Amniotic epithelial cell (primary cell): ENCODE data around the gene TARBP2.
A peak's percentile ranks its signal among the peaks of the same experiment; 100 is the strongest.

Experiments
- DNase-seq: peaks from one replicate; pipeline ENCODE4 v3.0.0-alpha.2; 2010; ENCODE audit warnings: low read depth

The TARBP2 gene, protein sequence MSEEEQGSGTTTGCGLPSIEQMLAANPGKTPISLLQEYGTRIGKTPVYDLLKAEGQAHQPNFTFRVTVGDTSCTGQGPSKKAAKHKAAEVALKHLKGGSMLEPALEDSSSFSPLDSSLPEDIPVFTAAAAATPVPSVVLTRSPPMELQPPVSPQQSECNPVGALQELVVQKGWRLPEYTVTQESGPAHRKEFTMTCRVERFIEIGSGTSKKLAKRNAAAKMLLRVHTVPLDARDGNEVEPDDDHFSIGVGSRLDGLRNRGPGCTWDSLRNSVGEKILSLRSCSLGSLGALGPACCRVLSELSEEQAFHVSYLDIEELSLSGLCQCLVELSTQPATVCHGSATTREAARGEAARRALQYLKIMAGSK

DNA sequence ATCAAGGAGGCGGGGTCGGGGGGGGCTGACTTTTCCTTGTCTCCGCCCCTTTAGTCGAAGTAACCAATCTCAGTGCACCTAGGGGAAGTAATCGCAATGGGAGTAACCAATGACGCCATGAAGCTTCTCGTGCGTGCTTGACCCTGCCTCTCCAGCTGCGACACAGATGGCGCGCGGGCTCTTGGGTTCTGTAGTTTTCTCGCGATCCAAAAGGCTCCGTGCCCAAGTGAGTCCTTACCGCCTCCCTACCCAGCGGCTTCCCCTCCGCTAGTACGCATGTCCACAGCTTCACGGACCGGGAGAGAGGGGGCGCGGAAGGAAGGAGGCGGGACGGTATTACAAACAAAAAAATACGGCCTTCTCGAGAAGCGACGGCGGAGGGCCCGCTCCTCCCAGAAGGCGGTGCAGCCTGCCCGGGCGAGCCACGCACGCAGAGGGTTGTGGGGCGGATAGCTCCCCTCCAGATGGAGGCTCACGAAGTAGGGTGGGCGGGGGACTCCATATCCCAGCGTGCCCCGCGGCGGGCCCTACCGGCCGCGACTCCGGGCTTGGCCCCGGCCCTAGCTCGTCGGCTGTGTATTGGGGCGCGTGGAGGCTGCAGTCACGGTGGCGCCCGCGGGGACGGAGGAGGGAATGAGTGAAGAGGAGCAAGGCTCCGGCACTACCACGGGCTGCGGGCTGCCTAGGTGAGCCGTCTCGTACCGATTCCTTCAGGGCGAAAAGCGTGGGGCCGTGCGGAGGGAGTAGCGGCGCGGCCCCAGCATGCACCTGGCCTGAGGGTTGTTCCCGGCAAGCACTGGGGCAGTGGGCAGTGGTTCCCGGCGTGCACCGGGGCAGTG is at the start of gene TARBP2:
Gene TARBP2 (plus strand): TSS at position 508 of the 839 bp plus-strand sequence. CDS start 126 bp downstream, at position 634.
- peak; percentile 100 for DNase-seq

DNA sequence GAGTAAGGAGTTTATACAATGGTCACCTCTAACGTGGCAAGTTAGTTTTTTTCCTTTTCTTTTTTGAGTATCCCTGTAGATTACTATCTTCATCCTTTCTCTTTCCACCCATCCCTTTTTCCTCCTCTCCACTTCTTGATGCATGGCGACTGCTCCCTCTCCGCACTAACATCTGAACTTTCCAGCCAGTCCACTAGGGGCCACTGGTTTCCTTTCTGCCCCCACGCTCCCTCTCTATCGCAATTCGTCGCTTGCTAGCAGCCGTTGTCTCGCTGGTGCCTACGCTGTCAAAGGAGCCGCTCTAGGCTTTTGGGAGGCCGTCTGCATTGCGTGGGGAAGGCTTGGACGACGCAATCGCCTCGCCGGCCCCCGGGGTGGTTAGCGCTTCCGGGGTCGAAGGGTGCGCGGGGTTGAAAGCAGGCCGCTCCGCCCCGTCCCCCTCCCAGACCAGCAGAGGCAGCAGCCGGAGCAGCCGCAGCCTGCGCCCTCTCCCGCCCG is 49.4 kb upstream of the TARBP2 start, which contains the start of gene PCBP2:
Gene PCBP2 (plus strand): TSS at position 442 of the 498 bp plus-strand sequence. CDS start 2,699 bp downstream, outside the sequence.
- peak; percentile 100 for DNase-seq

- DNase-seq = peak; percentile 85
Observed at GRCh38 chr12:53452159-53453077, 48.7 kb upstream of the TARBP2 start.

DNA sequence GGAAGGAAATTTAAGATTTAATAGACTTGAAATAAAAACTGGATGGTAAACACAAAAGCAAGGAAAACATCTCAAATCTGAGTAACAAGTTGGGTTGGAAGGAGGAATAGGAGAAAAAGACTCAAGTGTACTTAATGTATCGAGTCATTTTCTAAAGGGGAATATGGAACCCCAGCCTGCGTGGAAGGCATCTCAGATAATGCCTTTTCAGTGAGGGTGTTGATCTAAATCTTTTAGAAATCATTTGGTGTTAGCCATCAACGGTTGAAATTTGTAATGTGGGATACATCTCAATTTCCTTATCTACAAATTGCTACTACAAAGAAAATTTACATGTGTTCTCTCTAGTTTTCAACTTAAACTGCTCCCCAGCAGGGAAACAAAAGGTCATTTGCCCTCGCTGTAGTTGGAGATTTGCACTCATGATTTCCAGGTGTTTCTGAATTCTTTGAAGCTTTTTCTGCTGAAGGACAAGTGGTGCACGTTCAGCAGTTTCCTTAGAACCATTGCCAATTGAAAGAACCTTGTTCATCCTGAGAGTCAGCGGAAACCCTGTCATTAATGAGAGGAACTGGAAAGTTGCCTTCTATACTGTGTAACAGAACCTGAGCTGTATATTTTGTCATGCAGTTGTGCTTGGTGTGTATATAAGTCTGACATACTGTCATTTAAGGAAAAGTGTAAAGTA is 47.0 kb upstream of the TARBP2 start:
- DNase-seq = no peak

GRCh38 chr12:53454707-53455106 is 46.4 kb upstream of the TARBP2 start:
- no peak for DNase-seq

- DNase-seq = peak; percentile 85
Observed at GRCh38 chr12:53456654-53457366, 44.3 kb upstream of the TARBP2 start.

GRCh38 chr12:53459097-53459496 is 42.0 kb upstream of the TARBP2 start:
- no peak for DNase-seq

DNA sequence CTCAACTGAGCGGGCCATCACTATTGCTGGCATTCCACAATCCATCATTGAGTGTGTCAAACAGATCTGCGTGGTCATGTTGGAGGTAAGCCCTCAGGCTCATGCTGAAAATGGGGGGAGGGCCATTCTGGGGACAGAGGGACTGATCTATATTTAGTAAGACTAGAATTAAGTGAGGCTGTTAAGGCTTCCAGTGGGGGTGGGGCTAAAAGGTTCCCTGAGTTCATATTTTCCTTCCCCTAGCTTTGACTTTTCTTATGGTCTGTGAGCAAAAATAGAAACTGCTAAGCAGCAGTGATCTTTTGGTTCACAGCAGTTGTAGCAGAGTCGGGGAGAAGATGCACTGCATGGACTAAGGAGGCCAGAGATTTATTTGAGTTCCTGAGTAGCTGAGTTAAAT is 40.0 kb upstream of the TARBP2 start:
- DNase-seq = no peak

DNA sequence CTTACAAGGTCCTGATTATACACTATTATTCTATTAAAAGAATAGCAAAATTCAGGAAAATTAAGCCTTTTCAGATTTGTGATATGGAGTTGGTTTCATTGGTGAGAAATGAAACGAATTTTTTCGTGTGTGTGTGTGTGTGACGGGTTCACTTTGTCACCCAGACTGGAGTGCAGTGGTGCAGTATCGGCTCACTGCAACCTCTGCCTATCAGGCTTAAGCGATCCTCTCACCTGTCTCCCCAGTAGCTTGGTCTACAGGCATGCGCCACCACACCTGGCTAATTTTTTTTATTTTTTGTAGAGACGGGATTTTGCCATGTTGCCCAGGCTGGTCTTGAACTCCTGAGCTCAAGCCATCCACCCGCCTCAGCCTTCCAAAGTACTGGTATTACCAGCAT is 39.5 kb upstream of the TARBP2 start:
- no peak for DNase-seq

DNA sequence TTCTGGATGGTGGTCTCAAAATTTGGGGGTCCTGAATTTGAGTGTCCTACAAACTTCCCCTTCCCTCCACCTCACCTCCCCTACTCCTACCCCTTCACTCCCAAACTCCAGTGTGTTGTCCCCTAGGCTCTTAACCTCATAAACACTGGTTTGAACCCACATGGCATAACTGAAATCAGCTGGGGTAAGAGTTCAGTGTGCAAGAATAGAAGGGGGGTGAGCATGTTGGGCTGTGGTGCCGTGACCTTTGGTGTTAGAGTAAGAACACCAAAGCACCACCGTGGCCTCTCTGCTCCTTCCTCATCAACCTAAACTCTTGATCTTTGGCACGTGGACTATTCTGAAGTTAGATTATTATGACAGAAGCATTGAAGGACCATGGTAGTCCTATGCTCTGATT is 38.1 kb upstream of the TARBP2 start:
- DNase-seq = no peak

DNA sequence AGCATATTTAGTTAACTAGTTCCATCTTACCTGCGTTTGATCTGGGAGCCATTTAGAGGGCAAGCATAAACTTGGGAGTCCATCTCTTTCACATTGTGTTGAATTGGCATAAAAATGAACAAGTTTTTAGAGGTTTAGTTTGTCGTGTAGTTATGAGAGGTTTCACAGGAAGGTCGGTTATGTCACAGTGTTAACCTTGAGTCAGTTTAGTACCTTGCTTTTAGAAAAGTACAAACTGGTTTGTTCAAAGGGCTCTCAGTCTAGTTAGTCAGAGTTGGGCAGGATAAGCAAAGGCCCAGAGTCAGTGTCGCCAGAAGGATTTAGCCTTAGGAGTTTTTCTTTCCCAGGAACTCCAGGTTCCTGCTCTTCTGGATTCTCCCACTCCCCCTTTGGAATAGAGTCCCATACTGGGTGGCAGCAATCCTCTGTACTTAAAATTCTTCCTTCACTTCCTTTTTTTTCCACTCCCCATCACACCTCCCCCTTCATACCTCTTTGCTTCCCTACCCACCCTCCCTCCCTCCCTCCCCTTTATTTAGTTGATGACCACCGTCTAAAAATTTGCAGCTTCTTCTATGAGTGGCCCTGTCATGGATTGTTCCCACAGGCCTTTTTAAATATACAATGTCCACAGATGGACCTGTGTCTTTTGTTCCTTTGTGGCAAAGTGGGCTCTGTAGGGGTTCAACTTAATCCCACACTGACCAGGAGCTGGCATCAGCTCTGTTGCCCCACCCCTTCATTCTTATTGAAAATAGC is 37.1 kb upstream of the TARBP2 start:
- no peak for DNase-seq

DNA sequence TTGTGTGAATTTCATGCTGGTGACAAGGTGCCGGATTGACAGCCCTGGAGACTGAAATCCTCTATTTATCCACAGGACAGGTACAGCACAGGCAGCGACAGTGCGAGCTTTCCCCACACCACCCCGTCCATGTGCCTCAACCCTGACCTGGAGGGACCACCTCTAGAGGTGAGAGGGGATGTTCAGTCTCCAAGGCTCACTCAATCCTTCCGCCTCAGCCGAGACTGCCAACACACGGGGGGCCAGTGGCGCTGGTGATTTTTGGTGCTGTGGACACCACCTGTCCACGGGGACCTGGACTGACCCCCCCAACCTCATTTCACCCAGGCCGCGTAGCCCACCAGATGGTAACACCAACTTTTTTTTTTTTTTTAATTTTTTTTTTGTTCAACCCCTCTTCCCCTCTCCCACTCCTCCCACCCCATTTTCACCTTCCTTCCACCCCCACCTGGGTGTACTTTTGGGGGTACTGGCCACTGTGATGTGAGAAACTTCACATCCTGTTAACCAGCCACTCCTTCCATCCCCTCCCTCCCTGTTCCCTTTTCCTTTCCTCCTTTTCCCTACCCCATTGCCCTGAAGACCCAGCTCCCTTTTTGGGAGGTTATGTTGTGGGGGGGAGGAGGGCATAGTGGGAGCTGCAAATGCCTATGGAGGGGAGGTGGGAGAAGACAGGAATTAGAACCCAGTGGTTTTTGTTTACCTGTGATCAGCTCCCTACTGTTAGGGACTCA is 36.2 kb upstream of the TARBP2 start:
- no peak for DNase-seq

DNA sequence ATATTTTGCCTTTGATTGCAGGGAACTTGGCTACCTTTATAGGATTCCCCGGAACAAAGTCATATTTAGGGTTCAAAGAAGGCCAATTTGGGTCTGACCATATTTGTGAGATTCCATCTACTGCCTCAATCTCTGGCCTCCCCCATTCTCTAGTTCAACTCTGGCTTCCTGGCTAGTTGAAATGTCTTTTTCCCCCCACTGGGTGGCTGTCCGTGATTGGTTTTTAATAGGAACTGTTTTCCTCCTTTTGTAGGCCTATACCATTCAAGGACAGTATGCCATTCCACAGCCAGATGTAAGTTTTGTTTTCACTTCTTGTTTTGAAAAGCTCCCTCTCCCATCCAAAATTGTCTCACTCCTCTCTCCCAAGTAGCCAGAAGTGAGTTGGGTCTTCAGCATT is 35.4 kb upstream of the TARBP2 start:
- DNase-seq = no peak

DNA sequence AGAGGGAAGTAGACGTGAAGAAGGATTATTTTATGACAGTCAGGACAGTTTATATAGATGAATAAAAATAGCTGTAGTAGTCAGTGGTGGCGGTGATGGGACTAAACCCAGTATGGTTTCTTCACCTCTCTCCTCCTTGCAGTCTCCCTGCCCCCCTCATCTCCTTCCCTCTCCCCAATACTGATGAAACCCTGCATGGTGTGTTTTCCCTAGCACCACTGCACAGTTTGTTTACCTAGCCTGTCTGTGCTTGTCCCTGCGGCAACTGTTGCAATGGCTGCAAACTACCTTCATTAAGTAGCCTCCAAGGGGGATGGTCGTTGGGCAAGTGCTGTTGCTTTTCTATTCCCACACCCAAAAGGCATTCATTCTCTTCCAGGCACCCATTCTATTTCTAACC is 34.4 kb upstream of the TARBP2 start:
- no peak for DNase-seq

DNA sequence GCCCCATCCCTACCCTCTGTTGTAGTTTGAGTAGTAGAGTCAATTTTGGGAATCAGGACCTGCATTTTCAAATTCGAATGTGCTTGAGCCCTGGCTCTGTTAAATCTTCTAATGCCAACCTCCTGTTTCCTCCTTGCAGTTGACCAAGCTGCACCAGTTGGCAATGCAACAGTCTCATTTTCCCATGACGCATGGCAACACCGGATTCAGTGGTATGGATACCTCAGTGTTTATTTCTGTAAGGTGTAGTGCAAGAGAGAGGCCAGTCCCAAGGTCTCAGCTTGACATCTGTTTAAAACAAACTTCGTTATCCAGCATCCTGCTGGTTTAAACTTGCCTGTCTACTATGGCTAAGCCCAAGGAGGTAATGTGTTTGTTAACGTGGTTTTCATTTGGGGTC is 34.0 kb upstream of the TARBP2 start:
- DNase-seq = no peak

GRCh38 chr12:53467880-53468279 is 33.2 kb upstream of the TARBP2 start:
- no peak for DNase-seq

DNA sequence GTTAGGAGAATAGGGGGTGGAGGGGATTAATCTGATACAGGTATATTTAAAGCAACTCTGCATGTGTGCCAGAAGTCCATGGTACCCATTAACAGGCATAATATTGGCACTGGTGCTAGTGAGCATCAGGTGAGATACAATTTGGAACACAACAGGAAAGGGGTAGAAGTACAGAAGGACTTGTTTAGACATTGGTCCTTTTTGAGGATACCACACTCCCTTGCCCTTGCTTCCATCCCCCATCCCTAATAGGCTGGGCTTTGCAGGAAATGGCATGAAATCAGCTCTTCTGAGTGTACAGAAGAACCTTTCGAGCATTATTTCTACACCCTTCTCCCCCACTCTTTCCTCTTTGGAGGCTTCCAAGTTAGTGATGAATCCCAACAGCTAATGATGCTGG is 32.8 kb upstream of the TARBP2 start:
- no peak for DNase-seq

DNA sequence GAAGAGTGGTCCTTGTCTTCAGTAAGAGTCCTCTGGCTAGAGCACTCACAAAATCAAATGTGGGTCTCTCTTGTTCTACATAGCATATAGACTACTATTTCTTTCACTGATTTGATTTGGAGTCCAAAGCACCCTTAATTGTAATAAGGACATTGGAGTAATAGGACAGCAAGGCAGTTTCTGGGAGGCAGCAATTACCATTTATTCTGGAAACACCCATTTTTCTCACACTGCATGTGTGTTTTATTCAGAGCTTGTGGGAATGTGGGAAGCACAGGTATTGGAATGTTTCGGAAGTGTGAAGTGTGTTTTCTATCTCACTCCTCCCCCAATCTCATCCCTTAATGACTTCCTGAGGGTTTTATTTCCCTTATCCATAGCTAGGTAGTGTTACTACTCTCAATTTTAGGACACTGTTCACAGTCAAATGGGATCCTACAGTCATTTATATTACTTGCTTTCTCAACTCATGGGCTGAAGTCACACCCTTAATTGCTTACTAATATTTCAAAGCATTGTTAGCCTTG is 29.0 kb upstream of the TARBP2 start:
- no peak for DNase-seq

DNA sequence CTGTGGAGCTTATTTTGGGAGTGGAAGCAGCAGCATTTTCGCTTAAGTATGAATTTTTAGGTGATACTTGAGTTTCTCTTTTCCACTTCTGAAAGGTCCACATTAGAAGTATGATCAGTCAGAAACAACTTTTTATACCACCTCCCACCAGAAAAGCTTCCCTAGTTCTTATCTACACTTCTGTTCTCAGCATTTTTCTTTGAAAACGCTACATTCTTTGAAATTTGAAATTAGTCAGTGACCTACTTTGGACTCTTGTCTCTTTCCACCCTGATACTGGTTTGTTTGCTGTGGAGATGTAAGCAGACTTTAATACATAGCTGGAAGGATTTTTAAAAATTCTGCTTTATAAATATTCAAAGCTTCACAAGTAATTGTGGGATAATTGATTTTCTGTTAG is 27.0 kb upstream of the TARBP2 start:
- peak; percentile 61 for DNase-seq
